PC-9 (cell line): Measurements from ENCODE around the gene CLDN22.

Source experiments
- EZH2 ChIP-seq: fragments of 200-600 bp; sonication (generic); IDR thresholded peaks from 2 replicates; pipeline ENCODE4 v1.8.0; 2017; ENCODE audit warnings: antibody characterized with exemption, low read depth
- TF ChIP-seq, protein P1 (sequence below): fragments of 200-600 bp; sonication (generic); conservative IDR thresholded peaks from 2 replicates; pipeline ENCODE4 v1.6.1; 2017; ENCODE audit warnings: mixed run types, antibody characterized with exemption, mild to moderate bottlenecking, moderate library complexity

DNA sequence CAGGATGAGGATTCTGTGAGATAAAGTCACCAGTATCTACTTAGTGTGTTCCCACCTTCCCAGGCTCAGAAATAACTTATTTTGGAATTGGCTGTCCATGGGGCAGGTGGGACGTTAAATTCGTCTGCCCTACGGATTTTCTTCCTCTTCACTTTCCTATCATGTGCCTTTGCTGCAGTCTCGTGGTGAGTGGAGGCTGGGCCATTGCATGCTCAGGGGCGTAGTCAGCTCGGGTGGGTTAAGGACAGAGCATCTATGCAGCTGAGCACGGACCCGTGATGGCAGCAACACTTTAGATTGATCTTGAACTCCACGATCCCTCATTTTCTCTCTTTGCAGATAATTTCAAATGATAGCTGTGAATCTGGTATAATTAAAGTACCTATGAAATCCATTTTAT is 51.5 kb downstream of the CLDN22 start:
- TF ChIP-seq, protein P1, sequence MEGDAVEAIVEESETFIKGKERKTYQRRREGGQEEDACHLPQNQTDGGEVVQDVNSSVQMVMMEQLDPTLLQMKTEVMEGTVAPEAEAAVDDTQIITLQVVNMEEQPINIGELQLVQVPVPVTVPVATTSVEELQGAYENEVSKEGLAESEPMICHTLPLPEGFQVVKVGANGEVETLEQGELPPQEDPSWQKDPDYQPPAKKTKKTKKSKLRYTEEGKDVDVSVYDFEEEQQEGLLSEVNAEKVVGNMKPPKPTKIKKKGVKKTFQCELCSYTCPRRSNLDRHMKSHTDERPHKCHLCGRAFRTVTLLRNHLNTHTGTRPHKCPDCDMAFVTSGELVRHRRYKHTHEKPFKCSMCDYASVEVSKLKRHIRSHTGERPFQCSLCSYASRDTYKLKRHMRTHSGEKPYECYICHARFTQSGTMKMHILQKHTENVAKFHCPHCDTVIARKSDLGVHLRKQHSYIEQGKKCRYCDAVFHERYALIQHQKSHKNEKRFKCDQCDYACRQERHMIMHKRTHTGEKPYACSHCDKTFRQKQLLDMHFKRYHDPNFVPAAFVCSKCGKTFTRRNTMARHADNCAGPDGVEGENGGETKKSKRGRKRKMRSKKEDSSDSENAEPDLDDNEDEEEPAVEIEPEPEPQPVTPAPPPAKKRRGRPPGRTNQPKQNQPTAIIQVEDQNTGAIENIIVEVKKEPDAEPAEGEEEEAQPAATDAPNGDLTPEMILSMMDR, result no peak
- TF ChIP-seq EZH2, result no peak
